SK-N-SH (cell line): ENCODE measurements around the gene PLEKHA6. TPM values are rescaled to one million over a fixed set of nuclear protein-coding genes. Genes with fewer than 3 reads are reported as not detected.
A peak's percentile ranks its signal among the peaks of the same experiment; 100 is the strongest.

ENCODE experiments used
- CTCF ChIA-PET: fragments of 300-600, 350-600 bp; formaldehyde crosslinking; extraction: SDS; loops from one replicate; lab custom pipeline; 2021; lab: Yijun Ruan, JAX
- POLR2A ChIA-PET: fragments of 350-600 bp; sonication (Branson Sonifier 250); formaldehyde crosslinking; extraction: SDS; loops from one replicate; lab custom pipeline; 2020; ENCODE audit warnings: antibody characterized with exemption, inconsistent platforms; lab: Yijun Ruan, JAX
- DNase-seq: peaks from one replicate; pipeline ENCODE4 v3.0.0; 2012
- H2AFZ ChIP-seq: fragments of 200-600 bp; sonication (generic); 2 replicates; pipeline ENCODE4 v1.8.1; 2016; ENCODE audit warnings: antibody characterized with exemption, mild to moderate bottlenecking, low read depth
- H3F3A ChIP-seq: fragments of 200-600 bp; sonication (generic); replicated peaks from 2 replicates; pipeline ENCODE3; 2016; ENCODE audit warnings: antibody characterized with exemption, mild to moderate bottlenecking; ENCODE audit not compliant: insufficient read depth
- H3K27ac ChIP-seq, 2 experiments: fragments of 200-500 bp in 1 of 2; fragments of 200-600 bp in 1 of 2; sonication (Bioruptor generic) in 1 of 2; sonication (generic), shearing (Covaris generic) in 1 of 2; 2 replicates each; pipeline versions ENCODE4 v1.5.1 to v1.6.1; 2014 to 2016; ENCODE audit warnings: low read depth in 2 of 2, inconsistent platforms in 1 of 2, low read length in 1 of 2, mild to moderate bottlenecking in 1 of 2, mixed read lengths in 1 of 2
- H3K27me3 ChIP-seq: fragments of 200-600 bp; sonication (generic), shearing (Covaris generic); 2 replicates; pipeline ENCODE4 v1.6.1; 2016; ENCODE audit warnings: mixed run types; ENCODE audit not compliant: insufficient read depth
- H3K36me3 ChIP-seq, 2 experiments: fragments of 200-500 bp in 1 of 2; fragments of 200-600 bp in 1 of 2; sonication (Bioruptor generic) in 1 of 2; sonication (generic) in 1 of 2; replicated peaks in 1 of 2; 2 replicates each; pipeline versions ENCODE3 to v1.5.1; 2014 to 2016; ENCODE audit warnings: low read length in 1 of 2, mild to moderate bottlenecking in 1 of 2; ENCODE audit not compliant: insufficient read depth in 2 of 2, control insufficient read depth in 1 of 2
- H3K4me1 ChIP-seq, 2 experiments: fragments of 200-500 bp in 1 of 2; fragments of 200-600 bp in 1 of 2; sonication (Bioruptor generic) in 1 of 2; sonication (generic), shearing (Covaris generic) in 1 of 2; 2 replicates each; pipeline versions ENCODE4 v1.5.1 to v1.6.1; 2014 to 2016; ENCODE audit warnings: low read depth in 1 of 2, low read length in 1 of 2, mixed run types in 1 of 2; ENCODE audit not compliant: insufficient read depth in 2 of 2, control insufficient read depth in 1 of 2
- H3K4me2 ChIP-seq: fragments of 200-600 bp; sonication (generic), shearing (Covaris generic); 2 replicates; pipeline ENCODE4 v1.6.1; 2017; ENCODE audit warnings: mixed run types
- H3K4me3 ChIP-seq, 2 experiments: fragments of 200-500 bp in 1 of 2; fragments of 200-600 bp in 1 of 2; sonication (Bioruptor generic) in 1 of 2; sonication (generic), shearing (Covaris generic) in 1 of 2; 2 replicates each; pipeline versions ENCODE4 v1.5.1 to v1.8.1; 2014 to 2016; ENCODE audit warnings: low read depth in 2 of 2, inconsistent platforms in 1 of 2, low read length in 1 of 2, mild to moderate bottlenecking in 1 of 2, mixed read lengths in 1 of 2, moderate library complexity in 1 of 2
- H3K79me2 ChIP-seq: fragments of 200-600 bp; sonication (generic); 2 replicates; pipeline ENCODE4 v1.8.1; 2017; ENCODE audit warnings: mild to moderate bottlenecking; ENCODE audit not compliant: insufficient read depth
- H3K9ac ChIP-seq: fragments of 200-600 bp; sonication (generic); 2 replicates; pipeline ENCODE4 v1.6.1; 2017; ENCODE audit warnings: mixed run types
- H3K9me2 ChIP-seq: fragments of 200-600 bp; sonication (generic); 2 replicates; pipeline ENCODE4 v1.6.1; 2017; ENCODE audit warnings: mixed run types
- H3K9me3 ChIP-seq: fragments of 200-600 bp; sonication (generic); 2 replicates; pipeline ENCODE4 v1.6.1; 2017; ENCODE audit warnings: mixed run types, mild to moderate bottlenecking, moderate library complexity
- H4K20me1 ChIP-seq: fragments of 200-600 bp; sonication (generic); 2 replicates; pipeline ENCODE4 v1.6.1; 2017; ENCODE audit warnings: mild to moderate bottlenecking, mixed run types; ENCODE audit not compliant: insufficient read depth
- CTCF ChIP-seq: fragments of 200-600 bp; sonication (generic); IDR thresholded peaks from 2 replicates; pipeline ENCODE4 v1.6.1; 2017; ENCODE audit warnings: antibody characterized with exemption, mild to moderate bottlenecking, moderate library complexity
- ELF1 ChIP-seq: IDR thresholded peaks from 2 replicates; pipeline ENCODE4 v1.4.0; 2012
- EZH2phosphoT487 ChIP-seq: fragments of 200-600 bp; sonication (generic); IDR thresholded peaks from 2 replicates; pipeline ENCODE4 v1.6.1; 2017; ENCODE audit warnings: low read depth, mixed run types, mild to moderate bottlenecking, antibody characterized with exemption, moderate library complexity, borderline replicate concordance
- FOXJ3 ChIP-seq: sonication (generic); formaldehyde crosslinking; IDR thresholded peaks from 2 replicates; pipeline ENCODE4 v1.5.1; 2020; ENCODE audit warnings: mild to moderate bottlenecking, missing genetic modification reagents
- JUND ChIP-seq: IDR thresholded peaks from 2 replicates; pipeline ENCODE4 v1.4.0; 2012
- MXI1 ChIP-seq: IDR thresholded peaks from 2 replicates; pipeline ENCODE4 v1.6.1; 2012; ENCODE audit warnings: mild to moderate bottlenecking, low read depth, low read length, improper control_type of control experiment
- NRF1 ChIP-seq: IDR thresholded peaks from 2 replicates; pipeline ENCODE4 v1.6.1; 2012; ENCODE audit warnings: low read depth, mild to moderate bottlenecking, low read length
- POLR2AphosphoS5 ChIP-seq: IDR thresholded peaks from 2 replicates; pipeline ENCODE4 v1.6.1; 2012; ENCODE audit warnings: low read depth, low read length
- RAD21 ChIP-seq: IDR thresholded peaks from 2 replicates; pipeline ENCODE4 v1.6.1; 2012; ENCODE audit warnings: mild to moderate bottlenecking, low read length
- RCOR1 ChIP-seq: fragments of 150-350 bp; IDR thresholded peaks from 2 replicates; pipeline ENCODE4 v1.6.1; 2017; ENCODE audit warnings: antibody characterized with exemption, low read length
- SMC3 ChIP-seq: IDR thresholded peaks from 2 replicates; pipeline ENCODE4 v1.6.1; 2012; ENCODE audit warnings: low read depth, low read length, improper control_type of control experiment
- TCF12 ChIP-seq: IDR thresholded peaks from 2 replicates; pipeline ENCODE4 v1.4.0; 2012
- WGBS: methylation state at CpG from one replicate; pipeline ENCODE4 v1.1.6; 2017; ENCODE audit warnings: low lambda C conversion rate; 5-methylcytosine and 5-hydroxymethylcytosine counted together
- polyA plus RNA-seq, 3 experiments: library from polyadenylated mRNA; depleted of rRNA; stranded (reverse); fragments of >200 nt; gene quantifications; 2 replicates each; pipeline ENCODE4 v1.2.3, GENCODE V29; 2012
- TF ChIP-seq, protein P1 (sequence below): IDR thresholded peaks from 2 replicates; pipeline ENCODE4; 2012
- TF ChIP-seq, protein P2 (sequence below): IDR thresholded peaks from 2 replicates; pipeline ENCODE4 v1.4.0; 2012; ENCODE audit warnings: low read depth, borderline replicate concordance

The PLEKHA6 gene
- polyA plus RNA-seq, 1 of the 3 experiments (the other 2 are of a cell fraction) = 1.2 TPM

GRCh38 chr1:204250428-204251030 lies 109.2 kb downstream of the PLEKHA6 start:
- H3K9ac ChIP-seq = no peak overlapping the region
- H3K4me2 ChIP-seq = no peak overlapping the region
- no peaks in the 10 kb centered on the region for H4K20me1 ChIP-seq
- POLR2A ChIA-PET = no interaction called here
- no peak for TF ChIP-seq SMC3
- no peak for TF ChIP-seq RCOR1
- no peak for TF ChIP-seq RAD21
- no peak for TF ChIP-seq FOXJ3 (CRISPR knock-in tag)
- TF ChIP-seq JUND = no peak
- TF ChIP-seq, protein P1, sequence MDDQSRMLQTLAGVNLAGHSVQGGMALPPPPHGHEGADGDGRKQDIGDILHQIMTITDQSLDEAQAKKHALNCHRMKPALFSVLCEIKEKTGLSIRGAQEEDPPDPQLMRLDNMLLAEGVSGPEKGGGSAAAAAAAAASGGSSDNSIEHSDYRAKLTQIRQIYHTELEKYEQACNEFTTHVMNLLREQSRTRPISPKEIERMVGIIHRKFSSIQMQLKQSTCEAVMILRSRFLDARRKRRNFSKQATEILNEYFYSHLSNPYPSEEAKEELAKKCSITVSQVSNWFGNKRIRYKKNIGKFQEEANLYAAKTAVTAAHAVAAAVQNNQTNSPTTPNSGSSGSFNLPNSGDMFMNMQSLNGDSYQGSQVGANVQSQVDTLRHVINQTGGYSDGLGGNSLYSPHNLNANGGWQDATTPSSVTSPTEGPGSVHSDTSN = no peak
- no peak for TF ChIP-seq NRF1
- TF ChIP-seq EZH2phosphoT487 = no peak
- TF ChIP-seq POLR2AphosphoS5 = no peak
- TF ChIP-seq, protein P2, sequence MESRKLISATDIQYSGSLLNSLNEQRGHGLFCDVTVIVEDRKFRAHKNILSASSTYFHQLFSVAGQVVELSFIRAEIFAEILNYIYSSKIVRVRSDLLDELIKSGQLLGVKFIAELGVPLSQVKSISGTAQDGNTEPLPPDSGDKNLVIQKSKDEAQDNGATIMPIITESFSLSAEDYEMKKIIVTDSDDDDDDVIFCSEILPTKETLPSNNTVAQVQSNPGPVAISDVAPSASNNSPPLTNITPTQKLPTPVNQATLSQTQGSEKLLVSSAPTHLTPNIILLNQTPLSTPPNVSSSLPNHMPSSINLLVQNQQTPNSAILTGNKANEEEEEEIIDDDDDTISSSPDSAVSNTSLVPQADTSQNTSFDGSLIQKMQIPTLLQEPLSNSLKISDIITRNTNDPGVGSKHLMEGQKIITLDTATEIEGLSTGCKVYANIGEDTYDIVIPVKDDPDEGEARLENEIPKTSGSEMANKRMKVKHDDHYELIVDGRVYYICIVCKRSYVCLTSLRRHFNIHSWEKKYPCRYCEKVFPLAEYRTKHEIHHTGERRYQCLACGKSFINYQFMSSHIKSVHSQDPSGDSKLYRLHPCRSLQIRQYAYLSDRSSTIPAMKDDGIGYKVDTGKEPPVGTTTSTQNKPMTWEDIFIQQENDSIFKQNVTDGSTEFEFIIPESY = no peak
- TF ChIP-seq TCF12 = no peak
- no peak for TF ChIP-seq MXI1
- no peak for TF ChIP-seq CTCF
- no peak for TF ChIP-seq ELF1
- TF ChIP-seq, all 33 proteins: peak for 0
- DNase-seq = no peak
- Histone ChIP-seq H3F3A (no peaks in the 10 kb centered on the region), H3K27me3 (no peaks in the 10 kb centered on the region; the same call in 1 of the 2 replicates), H3K36me3 (peaks cover 0 to 5% of the 10 kb centered on the region in 2 experiments), H3K9me2 (no peaks in the 10 kb centered on the region), H3K9me3 (no peaks in the 10 kb centered on the region), H3K27ac (peak overlapping the region in 1 of 2 experiments; percentile 11; a peak in 1 of 4 replicates), H2AFZ (no peak overlapping the region), H3K4me1 (no peaks in the 10 kb centered on the region; a peak in 1 of 4 replicates), H3K79me2 (no peaks in the 10 kb centered on the region), H3K4me3 (no peak overlapping the region)
- CTCF ChIA-PET = interaction anchor here (1.1 kb wide), 1 partner anchor 9 kb away, joined by 3 read pairs; no protein-coding TSS in a partner anchor
- 66% methylated on average over 12 of the region's 12 CpGs for WGBS
